Uterus (tissue), 2 donors: ENCODE data around the gene BRD9.

Source experiments
- POLR2A ChIP-seq, 2 donors: fragments of 450-650 bp; IDR thresholded peaks; one replicate each; pipeline ENCODE4 v1.6.1; 2016; ENCODE audit warnings: antibody characterized with exemption in 2 of 2, mild to moderate bottlenecking in 1 of 2, moderate library complexity in 1 of 2
- TF ChIP-seq, protein P1 (sequence below), 4 experiments: fragments of 200-600 bp in 2 of 4; fragments of 450-650 bp in 2 of 4; sonication (generic) in 2 of 4; IDR thresholded peaks; one replicate each; pipeline ENCODE4 v1.5.1; 2016 to 2019; ENCODE audit warnings: antibody characterized with exemption in 4 of 4, mild to moderate bottlenecking in 2 of 4, moderate library complexity in 1 of 4

DNA sequence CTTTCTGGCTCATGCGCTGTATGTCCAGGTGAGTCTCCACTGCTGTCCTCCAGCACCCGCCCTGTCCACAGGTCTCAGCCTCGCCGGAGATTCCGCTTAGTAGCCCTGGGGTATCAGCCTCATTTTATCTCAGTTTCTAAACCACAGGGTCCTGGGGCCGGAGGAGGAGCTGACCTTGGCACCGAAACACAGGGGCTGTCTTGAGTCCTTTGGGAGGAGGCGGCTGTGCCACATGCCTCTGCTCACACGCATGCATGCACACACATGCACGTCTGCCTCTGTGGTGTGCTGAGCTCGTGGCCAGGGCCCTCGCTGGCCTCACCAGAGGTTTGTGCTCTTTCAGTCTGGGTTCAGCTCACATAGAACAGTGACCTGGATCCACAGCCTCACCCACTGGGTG, 23.3 kb upstream of the BRD9 start:
- TF ChIP-seq, protein P1, sequence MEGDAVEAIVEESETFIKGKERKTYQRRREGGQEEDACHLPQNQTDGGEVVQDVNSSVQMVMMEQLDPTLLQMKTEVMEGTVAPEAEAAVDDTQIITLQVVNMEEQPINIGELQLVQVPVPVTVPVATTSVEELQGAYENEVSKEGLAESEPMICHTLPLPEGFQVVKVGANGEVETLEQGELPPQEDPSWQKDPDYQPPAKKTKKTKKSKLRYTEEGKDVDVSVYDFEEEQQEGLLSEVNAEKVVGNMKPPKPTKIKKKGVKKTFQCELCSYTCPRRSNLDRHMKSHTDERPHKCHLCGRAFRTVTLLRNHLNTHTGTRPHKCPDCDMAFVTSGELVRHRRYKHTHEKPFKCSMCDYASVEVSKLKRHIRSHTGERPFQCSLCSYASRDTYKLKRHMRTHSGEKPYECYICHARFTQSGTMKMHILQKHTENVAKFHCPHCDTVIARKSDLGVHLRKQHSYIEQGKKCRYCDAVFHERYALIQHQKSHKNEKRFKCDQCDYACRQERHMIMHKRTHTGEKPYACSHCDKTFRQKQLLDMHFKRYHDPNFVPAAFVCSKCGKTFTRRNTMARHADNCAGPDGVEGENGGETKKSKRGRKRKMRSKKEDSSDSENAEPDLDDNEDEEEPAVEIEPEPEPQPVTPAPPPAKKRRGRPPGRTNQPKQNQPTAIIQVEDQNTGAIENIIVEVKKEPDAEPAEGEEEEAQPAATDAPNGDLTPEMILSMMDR (IDR thresholded peaks at IDR 0.05), result no peak
- no peak for TF ChIP-seq POLR2A (IDR thresholded peaks at IDR 0.05)
